HL-60 (cell line): ENCODE results near the gene PTPRJ.

Source experiments
- DNase-seq, 2 experiments: peaks; one replicate each; pipeline ENCODE4 v3.0.0-alpha.2; 2010 to 2020; ENCODE audit warnings: low read depth in 1 of 2, low spot score in 1 of 2
- H3K27ac ChIP-seq: fragments of 250-450 bp; sonication (Bioruptor Pico); replicated peaks from 2 replicates; pipeline ENCODE4 v1.5.1; 2020; ENCODE audit warnings: mild to moderate bottlenecking, moderate library complexity
- H3K27me3 ChIP-seq: fragments of 250-450 bp; sonication (Bioruptor Pico); 2 replicates; pipeline ENCODE4 v1.5.1; 2021; ENCODE audit warnings: mild to moderate bottlenecking, moderate library complexity; ENCODE audit not compliant: insufficient read depth, poor library complexity, severe bottlenecking
- H3K4me3 ChIP-seq: replicated peaks from 2 replicates; pipeline ENCODE4 v1.5.1; 2011; ENCODE audit warnings: mild to moderate bottlenecking, control low read depth, low read length; ENCODE audit not compliant: insufficient read depth
- GABPA ChIP-seq: IDR thresholded peaks from 2 replicates; pipeline ENCODE4 v1.6.1; 2012; ENCODE audit warnings: low read depth
- POLR2AphosphoS5 ChIP-seq: IDR thresholded peaks from 2 replicates; pipeline ENCODE4 v1.6.1; 2012; ENCODE audit warnings: low read depth
- SPI1 ChIP-seq: IDR thresholded peaks from 2 replicates; pipeline ENCODE4 v1.6.1; 2012; ENCODE audit warnings: low read depth, mild to moderate bottlenecking, borderline replicate concordance
- TF ChIP-seq, protein P1 (sequence below): IDR thresholded peaks from 2 replicates; pipeline ENCODE4 v1.6.1; 2012; ENCODE audit warnings: low read depth; ENCODE audit not compliant: insufficient replicate concordance
- TF ChIP-seq, protein P2 (sequence below): IDR thresholded peaks from one replicate; pipeline ENCODE4 v1.5.1; 2011; ENCODE audit warnings: low read length, control low read depth, inconsistent platforms; ENCODE audit not compliant: insufficient read depth

Gene PTPRJ

DNA sequence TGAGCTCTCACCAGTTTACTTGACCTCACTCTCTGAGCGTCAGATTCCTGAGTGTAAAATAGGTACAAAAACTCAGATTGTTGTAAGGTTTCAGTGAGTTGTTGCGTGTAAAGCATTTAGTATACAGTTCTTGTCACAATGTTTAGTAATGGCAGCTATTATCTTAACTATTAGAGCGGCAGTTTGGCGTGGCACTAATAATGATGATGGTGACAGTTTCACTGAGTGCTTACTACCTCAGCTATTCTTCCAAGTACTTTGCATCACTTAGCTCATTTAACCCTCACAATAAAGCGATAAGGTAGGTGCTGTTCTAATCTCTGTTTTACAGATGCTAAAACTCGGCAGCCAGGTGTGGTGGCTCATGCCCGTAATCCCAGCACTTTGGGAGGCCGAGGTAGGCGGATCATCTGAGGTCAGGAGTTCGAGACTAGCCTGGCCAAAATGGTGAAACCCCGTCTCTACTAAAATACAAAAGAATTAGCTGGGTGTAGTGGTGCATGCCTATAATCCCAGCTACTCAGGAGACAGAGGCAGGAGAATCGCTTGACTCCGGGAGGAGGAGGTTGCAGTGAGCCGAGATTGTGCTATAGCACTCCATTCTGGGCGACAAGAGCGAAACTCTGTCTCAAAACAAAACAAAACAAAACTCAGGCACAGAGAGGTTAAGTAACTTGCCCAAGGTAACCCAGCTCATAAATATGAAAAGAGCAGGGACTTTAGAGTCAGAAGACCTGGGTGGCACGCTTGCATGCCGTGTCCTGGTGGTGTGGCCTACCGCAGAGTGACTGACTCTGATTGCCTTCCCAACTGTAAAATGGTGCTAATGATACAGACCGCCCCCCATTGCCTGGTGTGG is 76.2 kb downstream of the PTPRJ start:
- Histone ChIP-seq H3K27me3 (no peaks in the 10 kb centered on the region), H3K27ac (no peak overlapping the region), H3K4me3 (no peak overlapping the region)
- TF ChIP-seq GABPA (no peak), POLR2AphosphoS5 (no peak), SPI1 (no peak)
- TF ChIP-seq, protein P1, sequence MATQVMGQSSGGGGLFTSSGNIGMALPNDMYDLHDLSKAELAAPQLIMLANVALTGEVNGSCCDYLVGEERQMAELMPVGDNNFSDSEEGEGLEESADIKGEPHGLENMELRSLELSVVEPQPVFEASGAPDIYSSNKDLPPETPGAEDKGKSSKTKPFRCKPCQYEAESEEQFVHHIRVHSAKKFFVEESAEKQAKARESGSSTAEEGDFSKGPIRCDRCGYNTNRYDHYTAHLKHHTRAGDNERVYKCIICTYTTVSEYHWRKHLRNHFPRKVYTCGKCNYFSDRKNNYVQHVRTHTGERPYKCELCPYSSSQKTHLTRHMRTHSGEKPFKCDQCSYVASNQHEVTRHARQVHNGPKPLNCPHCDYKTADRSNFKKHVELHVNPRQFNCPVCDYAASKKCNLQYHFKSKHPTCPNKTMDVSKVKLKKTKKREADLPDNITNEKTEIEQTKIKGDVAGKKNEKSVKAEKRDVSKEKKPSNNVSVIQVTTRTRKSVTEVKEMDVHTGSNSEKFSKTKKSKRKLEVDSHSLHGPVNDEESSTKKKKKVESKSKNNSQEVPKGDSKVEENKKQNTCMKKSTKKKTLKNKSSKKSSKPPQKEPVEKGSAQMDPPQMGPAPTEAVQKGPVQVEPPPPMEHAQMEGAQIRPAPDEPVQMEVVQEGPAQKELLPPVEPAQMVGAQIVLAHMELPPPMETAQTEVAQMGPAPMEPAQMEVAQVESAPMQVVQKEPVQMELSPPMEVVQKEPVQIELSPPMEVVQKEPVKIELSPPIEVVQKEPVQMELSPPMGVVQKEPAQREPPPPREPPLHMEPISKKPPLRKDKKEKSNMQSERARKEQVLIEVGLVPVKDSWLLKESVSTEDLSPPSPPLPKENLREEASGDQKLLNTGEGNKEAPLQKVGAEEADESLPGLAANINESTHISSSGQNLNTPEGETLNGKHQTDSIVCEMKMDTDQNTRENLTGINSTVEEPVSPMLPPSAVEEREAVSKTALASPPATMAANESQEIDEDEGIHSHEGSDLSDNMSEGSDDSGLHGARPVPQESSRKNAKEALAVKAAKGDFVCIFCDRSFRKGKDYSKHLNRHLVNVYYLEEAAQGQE: no peak
- TF ChIP-seq, protein P2, sequence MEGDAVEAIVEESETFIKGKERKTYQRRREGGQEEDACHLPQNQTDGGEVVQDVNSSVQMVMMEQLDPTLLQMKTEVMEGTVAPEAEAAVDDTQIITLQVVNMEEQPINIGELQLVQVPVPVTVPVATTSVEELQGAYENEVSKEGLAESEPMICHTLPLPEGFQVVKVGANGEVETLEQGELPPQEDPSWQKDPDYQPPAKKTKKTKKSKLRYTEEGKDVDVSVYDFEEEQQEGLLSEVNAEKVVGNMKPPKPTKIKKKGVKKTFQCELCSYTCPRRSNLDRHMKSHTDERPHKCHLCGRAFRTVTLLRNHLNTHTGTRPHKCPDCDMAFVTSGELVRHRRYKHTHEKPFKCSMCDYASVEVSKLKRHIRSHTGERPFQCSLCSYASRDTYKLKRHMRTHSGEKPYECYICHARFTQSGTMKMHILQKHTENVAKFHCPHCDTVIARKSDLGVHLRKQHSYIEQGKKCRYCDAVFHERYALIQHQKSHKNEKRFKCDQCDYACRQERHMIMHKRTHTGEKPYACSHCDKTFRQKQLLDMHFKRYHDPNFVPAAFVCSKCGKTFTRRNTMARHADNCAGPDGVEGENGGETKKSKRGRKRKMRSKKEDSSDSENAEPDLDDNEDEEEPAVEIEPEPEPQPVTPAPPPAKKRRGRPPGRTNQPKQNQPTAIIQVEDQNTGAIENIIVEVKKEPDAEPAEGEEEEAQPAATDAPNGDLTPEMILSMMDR: no peak
- no peak for DNase-seq

DNA sequence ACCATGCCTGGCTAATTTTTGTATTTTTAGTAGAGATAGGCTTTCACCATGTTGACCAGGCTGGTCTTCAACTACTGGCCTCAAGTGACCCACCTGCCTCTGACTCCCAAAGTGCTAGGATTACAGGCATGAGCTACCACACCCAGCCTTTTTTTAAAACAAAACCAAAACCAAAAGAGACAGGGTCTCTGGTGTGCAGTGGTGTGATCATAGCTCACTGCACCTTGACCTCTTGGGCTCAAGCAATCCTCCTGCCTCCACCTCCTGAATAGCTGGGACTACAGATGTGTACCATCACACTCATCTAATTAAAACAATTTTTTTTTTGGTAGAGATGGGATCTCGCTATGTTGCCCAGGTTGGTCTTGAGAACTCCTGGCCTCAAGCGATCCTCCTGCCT is 77.7 kb downstream of the PTPRJ start:
- Histone ChIP-seq H3K27me3 (no peaks in the 10 kb centered on the region), H3K27ac (no peak overlapping the region), H3K4me3 (no peak overlapping the region)
- TF ChIP-seq GABPA: no peak
- no peak for TF ChIP-seq SPI1
- TF ChIP-seq, protein P1: no peak
- TF ChIP-seq, protein P2: no peak
- no peak for TF ChIP-seq POLR2AphosphoS5
- no peak for DNase-seq

GRCh38 chr11:48058788-48059187 is 78.4 kb downstream of the PTPRJ start:
- no peaks in the 10 kb centered on the region for H3K27me3 ChIP-seq
- no peak overlapping the region for H3K4me3 ChIP-seq
- TF ChIP-seq, protein P1: no peak
- TF ChIP-seq POLR2AphosphoS5 (no peak), SPI1 (no peak), GABPA (no peak)
- TF ChIP-seq, protein P2: no peak
- DNase-seq: no peak
- H3K27ac ChIP-seq: no peak overlapping the region
